Erythroblast (primary cell): ENCODE measurements around the gene C19orf85.

Experiments used
- GATA1 ChIP-seq: IDR thresholded peaks from 2 replicates; pipeline ENCODE4 v1.6.1; 2011; ENCODE audit warnings: low read depth, mild to moderate bottlenecking, control low read depth, low read length, moderate library complexity
- POLR2A ChIP-seq: IDR thresholded peaks from 2 replicates; pipeline ENCODE4 v1.6.1; 2011; ENCODE audit warnings: mild to moderate bottlenecking, low read length

DNA sequence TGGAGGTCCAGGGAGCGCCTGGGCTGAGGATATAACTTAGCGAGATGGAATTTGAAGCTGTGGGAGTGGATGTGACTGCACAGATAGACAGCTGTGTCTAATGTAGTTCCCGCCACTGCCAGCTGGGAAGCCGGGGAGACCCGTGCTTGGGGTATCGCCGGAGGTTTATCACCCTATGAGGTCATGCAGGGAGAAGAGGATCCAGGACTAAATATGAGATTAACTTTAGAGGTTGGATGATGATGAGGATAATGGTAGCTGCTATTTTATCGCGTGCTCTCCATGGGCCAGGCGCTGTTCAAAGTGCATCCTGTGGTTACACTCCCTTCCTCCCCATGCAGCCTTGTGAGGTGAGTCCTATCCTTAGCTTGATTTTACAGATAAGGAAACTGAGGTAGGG is 43.6 kb upstream of the C19orf85 start:
- TF ChIP-seq POLR2A (no peak), GATA1 (no peak)
